ENCODE data around the gene PTPRJ. TPM values are rescaled to one million over a fixed set of nuclear protein-coding genes. Genes with fewer than 3 reads are reported as not detected.

The PTPRJ gene
- total and polyA plus RNA-seq, 2 experiments from 2014 or later: 9.3 to 16.4 TPM

DNA sequence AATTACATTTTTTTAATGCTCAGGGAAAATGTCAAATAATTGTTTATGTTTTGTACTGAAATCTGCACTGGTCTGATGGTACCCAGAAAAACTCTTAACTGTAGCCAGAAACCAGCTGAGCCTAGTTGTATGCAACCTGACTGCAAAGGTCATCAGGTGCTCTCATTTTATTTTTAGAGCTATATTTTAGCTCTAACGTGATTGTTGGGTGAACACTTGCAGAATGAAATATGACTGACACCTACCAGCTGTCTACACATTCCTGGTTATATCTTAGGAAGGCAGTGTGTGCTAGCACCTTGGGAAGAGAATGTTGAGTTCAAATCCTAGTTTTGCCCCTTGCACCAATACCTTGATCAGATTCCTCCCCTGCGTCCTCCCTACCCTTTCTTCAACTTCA is 23.6 kb downstream of the PTPRJ start:
- no peaks in the 10 kb centered on the region for H3K36me3 ChIP-seq (replicated peaks; ENCODE audit: insufficient read depth, low read depth)
- 83% methylated on average over 2 of the region's 2 CpGs for WGBS (ENCODE audit: low lambda C conversion rate, missing lambda C conversion rate)
- H3K27me3 ChIP-seq: no peaks in the 10 kb centered on the region
- peaks cover 9% of the 10 kb centered on the region for H3K4me1 ChIP-seq (ENCODE audit: insufficient read depth)
- no peak for DNase-seq (ENCODE audit: low spot score)
- TF ChIP-seq, protein P1, sequence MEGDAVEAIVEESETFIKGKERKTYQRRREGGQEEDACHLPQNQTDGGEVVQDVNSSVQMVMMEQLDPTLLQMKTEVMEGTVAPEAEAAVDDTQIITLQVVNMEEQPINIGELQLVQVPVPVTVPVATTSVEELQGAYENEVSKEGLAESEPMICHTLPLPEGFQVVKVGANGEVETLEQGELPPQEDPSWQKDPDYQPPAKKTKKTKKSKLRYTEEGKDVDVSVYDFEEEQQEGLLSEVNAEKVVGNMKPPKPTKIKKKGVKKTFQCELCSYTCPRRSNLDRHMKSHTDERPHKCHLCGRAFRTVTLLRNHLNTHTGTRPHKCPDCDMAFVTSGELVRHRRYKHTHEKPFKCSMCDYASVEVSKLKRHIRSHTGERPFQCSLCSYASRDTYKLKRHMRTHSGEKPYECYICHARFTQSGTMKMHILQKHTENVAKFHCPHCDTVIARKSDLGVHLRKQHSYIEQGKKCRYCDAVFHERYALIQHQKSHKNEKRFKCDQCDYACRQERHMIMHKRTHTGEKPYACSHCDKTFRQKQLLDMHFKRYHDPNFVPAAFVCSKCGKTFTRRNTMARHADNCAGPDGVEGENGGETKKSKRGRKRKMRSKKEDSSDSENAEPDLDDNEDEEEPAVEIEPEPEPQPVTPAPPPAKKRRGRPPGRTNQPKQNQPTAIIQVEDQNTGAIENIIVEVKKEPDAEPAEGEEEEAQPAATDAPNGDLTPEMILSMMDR (IDR thresholded peaks at IDR 0.05; ENCODE audit: poor library complexity): no peak
- TF ChIP-seq EZH2 (IDR thresholded peaks at IDR 0.05; ENCODE audit: borderline replicate concordance) (no peak), EZH2phosphoT487 (IDR thresholded peaks at IDR 0.05; ENCODE audit: low read depth, severe bottlenecking, unreplicated experiment) (no peak)
- H3K9me2 ChIP-seq (replicated peaks; ENCODE audit: insufficient read depth): no peaks in the 10 kb centered on the region
- H4K20me1 ChIP-seq (ENCODE audit: insufficient read depth, poor library complexity, severe bottlenecking): no peaks in the 10 kb centered on the region
- H2AFZ ChIP-seq: no peak overlapping the region
- H3K79me2 ChIP-seq: peaks cover 78% of the 10 kb centered on the region
- H3K4me3 ChIP-seq: no peak overlapping the region
- no peaks in the 10 kb centered on the region for H3K9me3 ChIP-seq (ENCODE audit: low read depth)
- H3K4me2 ChIP-seq: no peak overlapping the region
- no peak overlapping the region for H3K27ac ChIP-seq

DNA sequence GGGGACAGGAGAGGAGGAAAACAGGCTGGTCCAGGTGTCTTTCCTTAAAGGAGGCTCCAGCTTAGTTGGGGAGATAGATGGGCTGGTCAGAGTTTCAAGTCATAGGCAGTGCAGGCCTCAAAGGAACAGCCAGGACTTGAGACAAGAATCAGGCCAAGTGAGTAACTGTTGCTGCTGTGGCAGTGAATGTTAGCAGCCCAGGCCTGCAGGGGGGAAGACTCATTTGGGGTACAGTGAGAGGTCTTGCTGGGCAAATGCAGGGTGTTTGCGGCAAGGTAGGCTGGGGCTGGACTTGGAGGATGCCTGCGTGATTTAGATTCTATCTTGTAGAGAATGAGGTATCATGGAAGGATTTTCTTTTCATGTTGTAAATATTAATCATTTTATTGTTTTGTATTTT is 24.1 kb downstream of the PTPRJ start:
- H3K27me3 ChIP-seq: no peaks in the 10 kb centered on the region
- no peak overlapping the region for H2AFZ ChIP-seq
- 88% methylated on average over 2 of the region's 2 CpGs for WGBS (ENCODE audit: low lambda C conversion rate, missing lambda C conversion rate)
- H3K9me3 ChIP-seq (ENCODE audit: low read depth): no peaks in the 10 kb centered on the region
- TF ChIP-seq EZH2phosphoT487 (IDR thresholded peaks at IDR 0.05; ENCODE audit: low read depth, severe bottlenecking, unreplicated experiment) (no peak), EZH2 (IDR thresholded peaks at IDR 0.05; ENCODE audit: borderline replicate concordance) (no peak)
- TF ChIP-seq, protein P1 (IDR thresholded peaks at IDR 0.05; ENCODE audit: poor library complexity): no peak
- H3K36me3 ChIP-seq (replicated peaks; ENCODE audit: insufficient read depth, low read depth): no peaks in the 10 kb centered on the region
- no peak overlapping the region for H3K4me3 ChIP-seq
- no peaks in the 10 kb centered on the region for H3K9me2 ChIP-seq (replicated peaks; ENCODE audit: insufficient read depth)
- peaks cover 83% of the 10 kb centered on the region for H3K79me2 ChIP-seq
- no peaks in the 10 kb centered on the region for H4K20me1 ChIP-seq (ENCODE audit: insufficient read depth, poor library complexity, severe bottlenecking)
- no peak for DNase-seq (ENCODE audit: low spot score)
- no peak overlapping the region for H3K27ac ChIP-seq
- H3K4me1 ChIP-seq (ENCODE audit: insufficient read depth): peaks cover 4% of the 10 kb centered on the region
- no peak overlapping the region for H3K4me2 ChIP-seq

- H3K9me2 ChIP-seq (replicated peaks; ENCODE audit: insufficient read depth): no peaks in the 10 kb centered on the region
- no peak overlapping the region for H3K4me2 ChIP-seq
- H2AFZ ChIP-seq: no peak overlapping the region
- no peak overlapping the region for H3K27ac ChIP-seq
- peaks cover 87% of the 10 kb centered on the region for H3K79me2 ChIP-seq
- no peaks in the 10 kb centered on the region for H3K27me3 ChIP-seq
- H3K9me3 ChIP-seq (ENCODE audit: low read depth): no peaks in the 10 kb centered on the region
- DNase-seq (ENCODE audit: low spot score): no peak
- H3K36me3 ChIP-seq (replicated peaks; ENCODE audit: insufficient read depth, low read depth): no peaks in the 10 kb centered on the region
- WGBS (ENCODE audit: low lambda C conversion rate, missing lambda C conversion rate): 87% methylated on average over 4 of the region's 4 CpGs
- H3K4me1 ChIP-seq (ENCODE audit: insufficient read depth): no peaks in the 10 kb centered on the region
- TF ChIP-seq EZH2phosphoT487 (IDR thresholded peaks at IDR 0.05; ENCODE audit: low read depth, severe bottlenecking, unreplicated experiment) (no peak), EZH2 (IDR thresholded peaks at IDR 0.05; ENCODE audit: borderline replicate concordance) (no peak)
- TF ChIP-seq, protein P1 (IDR thresholded peaks at IDR 0.05; ENCODE audit: poor library complexity): no peak
- no peaks in the 10 kb centered on the region for H4K20me1 ChIP-seq (ENCODE audit: insufficient read depth, poor library complexity, severe bottlenecking)
- no peak overlapping the region for H3K4me3 ChIP-seq
Observed at GRCh38 chr11:48005136-48005535, 24.8 kb downstream of the PTPRJ start.

- no peaks in the 10 kb centered on the region for H3K27me3 ChIP-seq
- WGBS (ENCODE audit: low lambda C conversion rate, missing lambda C conversion rate): 74% methylated on average over 4 of the region's 4 CpGs
Observed at GRCh38 chr11:48005831-48006270, 25.5 kb downstream of the PTPRJ start.

More at GRCh38 chr11:48005831-48006270, 25.5 kb downstream of the PTPRJ start:
- Histone ChIP-seq H3K79me2 (peaks cover 87% of the 10 kb centered on the region), H4K20me1 (ENCODE audit: insufficient read depth, poor library complexity, severe bottlenecking) (no peaks in the 10 kb centered on the region), H3K36me3 (replicated peaks; ENCODE audit: insufficient read depth, low read depth) (no peaks in the 10 kb centered on the region), H3K4me3 (no peak overlapping the region), H3K4me2 (no peak overlapping the region), H3K9me3 (ENCODE audit: low read depth) (no peaks in the 10 kb centered on the region), H2AFZ (no peak overlapping the region), H3K9me2 (replicated peaks; ENCODE audit: insufficient read depth) (no peaks in the 10 kb centered on the region), H3K27ac (no peak overlapping the region), H3K4me1 (ENCODE audit: insufficient read depth) (no peaks in the 10 kb centered on the region)
- no peak for DNase-seq (ENCODE audit: low spot score)
- no peak for TF ChIP-seq EZH2phosphoT487 (IDR thresholded peaks at IDR 0.05; ENCODE audit: low read depth, severe bottlenecking, unreplicated experiment)
- TF ChIP-seq EZH2 (IDR thresholded peaks at IDR 0.05; ENCODE audit: borderline replicate concordance): no peak
- TF ChIP-seq, protein P1 (IDR thresholded peaks at IDR 0.05; ENCODE audit: poor library complexity): no peak

All from hepatocyte (in vitro differentiated cells).